Middle frontal gyrus (tissue), 1 donor: ENCODE results near the gene DNTTIP2.
"Not testable (repeated sequence)": the region's sequence is repeated elsewhere in the genome, so short reads cannot be mapped to it uniquely, and the experiment has no call there.

Source experiments
- DNase-seq: peaks from one replicate; pipeline ENCODE4 v3.0.0-alpha.2; 2015; ENCODE audit warnings: low spot score; ENCODE audit errors: extremely low spot score

Gene DNTTIP2

GRCh38 chr1:93877529-93877928, 1.5 kb downstream of the DNTTIP2 start:
- no peak for DNase-seq

GRCh38 chr1:93876244-93876643, 2.8 kb downstream of the DNTTIP2 start:
- DNase-seq, result no peak

- DNase-seq, result no peak
Observed at GRCh38 chr1:93874025-93874651, 4.9 kb downstream of the DNTTIP2 start.

GRCh38 chr1:93871366-93871765, 7.6 kb downstream of the DNTTIP2 start:
- no peak for DNase-seq

GRCh38 chr1:93869653-93870052, 9.4 kb downstream of the DNTTIP2 start:
- DNase-seq, result no peak

GRCh38 chr1:93868492-93868891, 10.5 kb downstream of the DNTTIP2 start:
- not testable (repeated sequence) for DNase-seq

GRCh38 chr1:93865253-93865652, 13.8 kb downstream of the DNTTIP2 start:
- DNase-seq, result no peak

- DNase-seq, result no peak
Observed at GRCh38 chr1:93864175-93864574, 14.8 kb downstream of the DNTTIP2 start.

- not testable (repeated sequence) for DNase-seq
Observed at GRCh38 chr1:93857653-93858052, 21.4 kb downstream of the DNTTIP2 start.

- not testable (repeated sequence) for DNase-seq
Observed at GRCh38 chr1:93855983-93856382, 23.0 kb downstream of the DNTTIP2 start.

- no peak for DNase-seq
Observed at GRCh38 chr1:93853940-93854339, 25.1 kb downstream of the DNTTIP2 start.

- DNase-seq, result no peak
Observed at GRCh38 chr1:93851878-93852277, 27.1 kb downstream of the DNTTIP2 start.

GRCh38 chr1:93851327-93851712, 27.7 kb downstream of the DNTTIP2 start:
- no peak for DNase-seq

GRCh38 chr1:93850687-93851326, 28.2 kb downstream of the DNTTIP2 start:
- not testable (repeated sequence) for DNase-seq

- DNase-seq, result no peak
Observed at GRCh38 chr1:93848350-93848883, 30.6 kb downstream of the DNTTIP2 start.

- no peak for DNase-seq
Observed at GRCh38 chr1:93847811-93848288, 31.2 kb downstream of the DNTTIP2 start.

GRCh38 chr1:93846992-93847810, 31.8 kb downstream of the DNTTIP2 start:
- DNase-seq, result peak; percentile 76

GRCh38 chr1:93846206-93846991, 32.6 kb downstream of the DNTTIP2 start:
- DNase-seq, result peak; percentile 82

- no peak for DNase-seq
Observed at GRCh38 chr1:93845538-93846205, 33.3 kb downstream of the DNTTIP2 start.

- DNase-seq, result peak; percentile 28
Observed at GRCh38 chr1:93844262-93845045, 34.6 kb downstream of the DNTTIP2 start.
